GM18858 (cell line): ENCODE data around the gene CA12.
"Not testable (repeated sequence)": the region's sequence is repeated elsewhere in the genome, so short reads cannot be mapped to it uniquely, and the experiment has no call there.

Experiments used
- ATAC-seq: cut with Tn5 transposase; IDR thresholded peaks from one replicate; pipeline ENCODE4 v1.9.1; 2021; ENCODE audit not compliant: unreplicated experiment

CA12 gene

DNA sequence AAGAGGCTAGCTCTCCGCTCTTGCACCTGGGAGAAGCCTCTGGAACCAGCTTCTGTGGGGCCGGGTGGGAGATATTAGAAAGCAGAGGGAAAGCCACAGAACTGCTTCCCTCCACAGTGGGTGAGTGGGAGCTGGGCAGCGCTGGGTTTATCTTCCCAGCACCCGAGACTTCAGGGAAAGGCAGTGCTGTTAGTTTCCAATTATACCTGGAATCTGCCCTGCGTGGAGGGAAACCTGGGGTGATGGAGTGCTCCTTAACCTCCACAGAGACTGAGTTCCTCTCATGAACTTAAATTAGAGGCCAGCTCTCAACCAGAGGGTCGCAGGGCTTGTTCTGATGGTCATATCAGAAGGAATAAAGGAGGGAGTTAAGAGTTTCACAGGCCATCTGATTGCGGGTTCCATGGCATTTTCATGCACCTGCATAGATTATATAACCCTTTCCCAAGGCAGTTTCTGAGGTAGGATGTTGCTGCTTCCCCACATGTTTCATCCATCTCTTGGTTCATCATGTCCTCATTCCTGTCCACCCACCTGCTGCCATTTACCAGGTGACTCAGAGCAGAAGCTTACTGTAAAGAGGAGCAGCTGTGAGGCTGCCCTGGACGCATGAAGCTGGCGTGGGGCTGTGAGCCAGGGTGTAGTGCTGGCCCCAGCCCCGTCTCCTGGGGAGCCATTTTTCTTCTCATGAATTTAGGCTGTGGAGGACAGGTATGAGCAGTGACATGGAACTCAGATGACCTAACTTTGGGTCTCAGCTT, 42.5 kb downstream of the CA12 start:
- ATAC-seq: no peak

DNA sequence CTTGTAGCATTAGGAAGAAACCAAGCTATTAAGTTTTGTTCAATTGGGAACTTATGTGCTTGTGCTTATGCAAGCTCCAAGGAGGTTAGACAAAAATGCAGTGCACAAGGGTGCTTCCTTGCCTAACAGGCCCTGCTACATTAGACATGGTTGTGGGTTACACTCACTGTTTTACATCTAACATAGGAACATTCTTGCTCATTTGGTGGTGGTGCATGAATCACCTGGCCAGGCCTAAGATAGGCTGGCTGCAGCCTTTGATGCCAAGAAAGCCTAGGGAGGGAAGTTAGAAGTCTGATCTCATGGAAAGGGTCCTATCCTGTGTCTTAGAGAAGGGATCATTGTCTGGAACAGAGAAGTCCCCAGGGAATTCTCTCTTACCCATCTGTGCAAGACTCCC, 43.5 kb downstream of the CA12 start:
- ATAC-seq: no peak

DNA sequence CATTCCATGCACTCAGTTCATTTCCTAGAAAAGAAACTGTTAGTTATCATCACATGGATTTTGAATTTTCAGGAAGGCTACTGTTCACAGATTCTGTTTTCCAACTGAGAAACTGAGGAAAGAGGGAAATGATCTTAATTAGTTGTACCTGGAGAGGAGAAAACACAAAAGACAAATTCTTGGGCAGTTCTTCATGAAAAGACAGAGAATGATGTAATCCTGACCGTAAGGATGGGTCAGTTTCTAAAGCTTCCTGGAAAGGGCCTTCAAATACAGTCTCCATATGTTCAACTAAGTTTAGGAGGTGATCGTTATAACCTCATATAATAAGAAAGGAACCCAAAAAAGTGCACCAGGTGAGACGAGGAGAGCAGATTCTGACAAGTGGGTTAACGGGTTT, 44.6 kb downstream of the CA12 start:
- no peak for ATAC-seq

DNA sequence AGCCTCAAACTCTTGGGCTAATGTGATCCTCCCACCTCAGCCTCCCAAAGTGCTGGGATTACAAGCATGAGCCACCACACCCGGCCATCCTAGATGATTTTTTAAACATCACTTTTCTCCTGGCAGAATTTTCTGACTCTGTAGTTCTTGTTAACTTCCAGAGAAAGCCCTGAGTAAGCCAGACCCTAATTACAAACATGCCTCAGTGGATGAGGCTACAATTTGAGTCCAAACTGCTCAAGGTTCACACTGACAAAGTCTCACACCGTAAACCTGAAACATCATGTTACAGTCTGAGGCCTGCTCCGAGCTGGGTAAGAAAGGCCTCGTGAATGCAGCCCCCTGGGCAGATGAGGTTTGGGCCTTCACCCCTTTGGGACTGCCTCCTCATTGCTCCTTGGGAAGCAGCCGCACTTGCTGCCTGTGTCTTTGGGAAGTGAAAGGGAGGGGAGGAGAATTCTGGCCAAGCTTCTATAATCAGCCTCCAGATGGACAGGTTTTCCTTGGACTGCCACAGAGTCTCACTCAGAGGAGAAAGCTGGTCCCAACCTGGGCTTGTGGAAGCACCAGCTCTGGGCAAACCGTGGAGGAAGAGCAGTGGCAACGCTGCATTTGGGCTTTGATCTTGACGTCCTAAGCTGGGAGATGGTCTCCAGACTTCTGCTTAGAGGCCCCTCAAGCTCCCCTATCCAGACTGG, 46.0 kb downstream of the CA12 start:
- ATAC-seq: no peak

DNA sequence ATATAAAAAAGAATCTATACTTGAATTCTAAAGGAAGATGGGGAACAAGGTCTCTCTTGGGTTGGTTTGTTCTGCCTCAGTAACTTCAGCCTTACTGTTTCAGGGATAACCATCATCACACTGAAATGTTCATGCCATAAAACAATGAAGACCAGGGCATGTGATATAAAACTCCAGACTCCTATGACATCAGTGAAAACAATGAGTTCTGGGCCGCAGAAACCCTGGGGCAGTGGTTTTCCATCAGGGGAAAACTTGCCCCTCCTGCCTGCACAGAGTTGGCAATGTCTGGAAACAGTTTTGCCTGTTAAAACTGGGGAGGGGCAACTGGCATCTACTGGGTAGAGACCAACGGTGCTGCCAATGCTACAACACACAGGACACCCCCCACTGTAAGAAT, 46.8 kb downstream of the CA12 start:
- ATAC-seq: no peak

DNA sequence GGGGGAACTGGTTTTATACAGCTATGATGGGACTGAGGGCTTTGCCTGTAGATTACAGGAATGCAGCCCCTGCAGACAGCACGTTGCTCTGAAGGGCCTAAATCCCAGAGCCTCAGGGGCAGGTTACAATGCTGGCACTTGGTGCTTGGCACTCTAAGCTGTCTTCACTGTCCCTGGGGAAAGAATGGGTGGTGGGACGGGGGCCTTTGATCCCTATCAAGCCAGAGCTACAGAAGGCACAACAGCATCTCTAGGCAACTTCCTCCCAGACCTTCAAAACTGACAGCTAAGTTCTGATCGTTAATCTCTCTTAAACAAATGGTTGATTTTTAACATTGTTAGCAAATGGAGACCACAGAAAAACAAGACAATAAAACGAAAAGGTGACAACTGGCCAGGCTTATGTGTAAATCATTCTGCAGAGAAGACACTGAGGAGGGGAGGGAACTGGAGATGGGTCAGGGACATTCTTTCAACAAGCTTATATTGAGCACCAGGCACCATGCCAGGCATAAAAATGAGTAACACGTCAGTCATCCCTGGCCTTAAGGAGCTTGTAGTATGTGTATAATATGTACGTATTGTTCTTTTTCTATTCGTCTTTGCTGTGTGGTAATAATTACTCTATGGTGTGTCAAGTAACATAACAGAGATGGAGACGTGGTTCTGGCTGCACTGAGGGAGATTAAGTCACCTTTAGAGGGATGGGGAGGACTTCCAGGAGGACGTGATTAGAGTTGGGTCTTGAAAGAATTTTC, 49.1 kb downstream of the CA12 start:
- no peak for ATAC-seq

DNA sequence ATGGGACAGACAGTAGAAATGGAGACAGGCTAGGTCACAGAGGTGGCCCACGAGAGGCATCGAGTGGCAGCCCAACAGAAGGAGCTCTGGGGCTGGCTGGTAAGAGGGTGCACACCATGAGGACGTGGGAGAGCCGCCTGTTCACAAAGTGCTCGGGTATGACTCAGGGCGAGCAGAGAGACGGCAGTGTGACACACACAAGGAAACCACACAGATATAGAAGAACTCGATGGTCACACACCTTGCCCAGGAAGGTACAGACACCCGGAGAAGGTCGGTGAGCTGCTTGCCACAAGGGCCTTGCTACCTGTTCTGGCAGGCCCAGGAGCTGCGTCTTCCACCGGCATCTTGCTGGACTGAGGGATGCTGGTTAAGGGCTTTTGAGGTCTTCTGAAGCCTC, 50.2 kb downstream of the CA12 start:
- ATAC-seq: no peak

DNA sequence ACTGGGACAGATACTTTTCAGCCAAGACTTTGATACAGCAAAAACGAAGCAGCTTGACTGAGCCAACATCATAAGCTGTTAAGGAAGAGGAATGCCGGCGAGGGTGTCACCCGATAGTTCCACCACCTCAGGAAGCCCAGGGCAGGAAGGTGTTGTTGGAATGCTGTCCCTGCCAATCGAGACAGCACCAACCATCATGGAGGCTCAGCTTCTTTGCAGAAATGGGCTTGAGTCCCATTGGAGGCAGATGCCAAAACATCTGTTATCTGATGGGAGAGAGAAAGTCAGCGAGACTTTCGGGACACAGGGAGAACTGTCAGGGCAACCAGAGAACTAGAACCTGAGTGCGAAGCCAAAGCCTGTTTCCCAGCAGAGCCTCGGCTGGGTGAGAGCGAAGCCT, 50.7 kb downstream of the CA12 start:
- ATAC-seq: no peak

DNA sequence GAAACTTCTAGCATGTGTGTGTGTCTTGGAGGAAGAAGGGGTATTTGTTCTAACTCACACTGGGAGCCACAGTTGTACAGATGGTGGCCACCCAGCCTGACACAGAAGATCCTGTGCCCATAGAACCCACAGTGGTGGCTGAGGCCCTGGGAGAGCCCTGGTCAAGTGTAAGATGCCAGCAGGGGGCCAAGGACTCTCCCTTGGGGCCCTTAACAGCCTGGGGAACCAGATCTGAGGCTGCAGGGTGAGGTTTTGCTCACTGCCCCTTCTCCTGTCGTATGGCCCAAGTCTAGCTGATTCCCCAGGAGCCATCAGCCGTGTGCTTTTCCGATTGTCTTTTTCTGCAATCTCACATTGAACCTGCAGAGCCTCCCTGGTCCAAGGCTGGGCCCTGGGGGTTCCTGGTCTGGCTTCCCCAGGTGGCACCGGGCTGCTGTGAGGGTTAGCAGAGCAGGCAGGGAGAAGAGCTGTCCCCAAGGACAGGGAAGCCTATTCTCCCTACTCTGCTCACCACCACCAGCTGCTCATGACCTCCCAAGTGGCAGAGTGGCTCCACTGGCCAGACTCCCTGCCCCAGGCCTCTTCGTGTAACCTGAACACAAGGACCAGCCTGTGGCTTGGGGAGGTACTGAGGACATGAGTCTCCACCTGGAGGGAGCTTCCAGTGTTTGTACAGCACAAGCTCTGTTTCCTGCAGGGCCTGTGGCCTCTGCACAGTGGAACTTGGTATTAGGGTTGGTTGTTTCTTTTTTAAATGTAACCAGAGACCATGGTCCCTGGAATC, 51.9 kb downstream of the CA12 start:
- no peak for ATAC-seq

DNA sequence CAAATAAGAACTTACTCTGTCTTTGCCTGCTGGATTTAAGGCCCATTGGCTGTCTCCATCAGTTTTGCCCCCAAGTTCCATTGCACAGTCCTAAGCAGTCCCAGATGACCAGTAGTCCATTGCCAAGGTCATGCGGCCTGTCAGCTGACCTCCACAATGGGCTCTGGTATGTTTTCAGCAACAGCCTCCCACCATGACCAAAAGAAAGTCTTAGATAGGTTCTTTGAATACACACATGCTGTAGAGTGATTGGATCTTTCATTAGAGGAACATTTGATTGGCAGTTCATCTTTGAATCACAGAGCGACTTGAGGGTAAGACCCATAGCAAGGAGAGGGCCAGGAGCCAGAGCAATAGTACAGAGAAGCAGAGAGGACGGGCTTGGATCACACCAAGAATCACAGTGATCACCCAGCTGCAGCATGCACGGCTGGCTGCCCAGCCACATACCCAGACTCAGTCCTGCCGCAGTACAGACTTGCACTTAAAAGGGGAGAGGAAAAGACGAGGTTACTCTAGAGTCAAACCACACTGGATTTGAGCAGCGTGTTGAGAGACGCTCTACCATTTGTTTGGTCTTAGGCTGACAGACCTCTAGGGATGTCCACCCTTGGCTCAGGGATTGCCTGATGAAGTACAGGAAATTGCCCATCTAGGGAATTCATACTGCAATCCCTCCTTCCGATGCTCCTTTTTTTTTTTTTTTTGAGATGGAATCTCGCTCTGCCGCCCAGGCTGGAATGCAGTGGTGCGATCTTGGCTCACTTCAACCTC, 53.8 kb downstream of the CA12 start:
- no peak for ATAC-seq

DNA sequence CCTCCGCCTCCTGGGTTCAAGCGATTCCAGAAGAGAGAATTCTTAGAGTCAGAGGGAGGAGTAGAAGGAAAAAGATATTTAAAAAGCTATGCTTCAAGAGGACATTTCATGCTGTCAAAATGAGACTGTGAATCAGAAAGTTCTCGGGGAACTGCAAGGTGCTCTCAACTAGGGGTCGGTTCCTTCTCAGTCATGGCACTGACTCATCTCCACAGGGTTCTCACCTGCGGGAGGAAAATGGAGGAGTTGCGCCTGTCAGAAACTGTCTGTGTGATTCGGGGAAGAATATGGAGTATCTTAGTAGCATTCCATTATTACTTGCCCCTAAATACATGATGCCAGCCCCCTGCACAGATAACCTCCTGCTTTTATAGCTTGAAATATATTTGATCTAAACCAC, 56.9 kb downstream of the CA12 start:
- ATAC-seq: no peak

DNA sequence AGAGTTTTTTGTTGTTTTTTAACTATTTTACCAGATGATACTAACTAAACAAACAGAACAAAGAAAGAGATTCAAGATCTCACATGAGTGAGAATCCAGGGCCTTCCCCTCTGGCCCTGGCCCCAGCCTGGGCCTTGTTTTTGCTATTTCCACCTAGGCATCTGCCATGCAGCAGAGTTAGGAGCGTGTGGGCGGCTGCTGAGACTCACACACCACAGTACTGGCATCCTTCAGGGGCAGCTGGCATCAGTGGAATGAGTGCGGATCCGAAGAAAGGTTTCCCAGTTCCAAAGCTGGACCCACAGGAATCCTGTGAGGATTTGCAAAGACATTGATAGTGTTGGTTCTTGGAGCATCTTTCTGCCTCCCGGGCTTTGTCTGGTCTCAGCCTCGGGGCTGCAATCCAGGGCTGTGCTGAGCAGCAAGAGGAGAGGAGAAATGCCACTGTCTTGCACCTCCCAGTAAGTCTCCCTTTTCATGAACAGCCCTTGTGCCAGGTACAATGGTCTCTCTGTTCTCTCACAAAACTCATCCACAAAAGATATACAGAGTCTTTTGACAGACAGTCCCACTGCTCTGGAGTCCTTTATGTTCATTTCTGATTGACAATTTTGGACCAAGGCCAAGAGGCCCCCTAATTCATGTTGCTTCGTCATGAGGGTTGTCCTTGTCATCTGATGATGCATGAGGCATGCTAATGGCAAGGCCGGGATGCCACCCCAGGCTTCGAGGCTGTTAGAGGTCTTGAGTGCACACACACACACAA, 57.7 kb downstream of the CA12 start:
- no peak for ATAC-seq

DNA sequence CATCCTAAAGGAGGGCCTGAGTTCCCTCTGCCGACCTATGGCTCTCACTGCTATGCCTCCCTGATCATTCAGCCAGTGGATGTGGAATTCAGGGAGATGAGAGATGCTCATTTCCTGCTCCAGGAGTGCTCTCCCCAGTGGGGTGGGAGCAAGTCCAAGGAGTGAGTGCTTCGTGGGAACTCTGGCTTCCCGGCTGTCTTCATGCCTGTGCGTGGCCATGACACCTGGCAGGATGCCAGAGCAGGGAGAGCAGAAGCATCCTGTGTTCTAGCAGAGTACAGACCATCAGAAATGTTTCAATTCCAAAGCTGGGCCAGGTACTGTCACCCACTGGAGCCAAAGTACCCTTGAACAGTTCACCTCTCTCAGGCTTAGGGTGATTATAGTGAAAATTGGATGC, 59.1 kb downstream of the CA12 start:
- ATAC-seq: no peak

DNA sequence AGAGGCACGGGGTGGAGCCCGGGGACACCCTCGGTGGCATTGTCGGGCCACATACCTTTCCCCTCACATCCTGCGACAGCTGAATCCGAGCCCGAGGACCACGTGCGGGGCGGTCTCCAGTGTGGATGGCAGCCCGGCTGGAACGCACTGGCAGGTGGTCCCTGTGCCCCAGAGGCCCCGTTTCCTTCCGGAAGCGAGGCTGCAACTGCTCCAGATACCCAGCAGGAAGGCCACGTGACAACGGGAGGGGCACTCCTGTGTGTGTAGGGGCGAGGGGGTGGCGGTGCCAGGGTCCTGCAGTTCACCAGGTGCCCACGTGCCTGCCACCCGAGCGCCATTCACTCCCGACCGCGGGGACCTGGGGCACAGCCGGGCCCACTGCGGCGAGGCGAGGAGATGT, 60.2 kb downstream of the CA12 start:
- ATAC-seq: no peak

DNA sequence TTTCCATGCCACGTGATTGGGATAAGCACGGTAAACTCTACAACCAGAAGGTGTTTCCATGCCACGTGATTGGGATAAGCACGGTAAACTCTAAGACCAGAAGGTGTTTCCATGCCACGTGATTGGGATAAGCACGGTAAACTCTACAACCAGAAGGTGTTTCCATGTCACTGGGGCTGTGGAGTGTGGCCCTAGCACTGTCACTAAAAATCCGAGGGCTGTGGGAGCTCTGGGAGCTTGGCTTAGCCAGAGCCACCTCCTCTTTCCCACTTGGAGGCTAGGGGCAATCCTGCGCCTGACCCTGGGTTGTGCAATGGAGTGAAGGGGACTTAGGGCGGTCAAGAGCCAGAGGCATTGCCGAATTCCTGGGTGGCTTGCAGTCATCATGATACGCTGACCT, 60.7 kb downstream of the CA12 start:
- ATAC-seq: not testable (repeated sequence)

DNA sequence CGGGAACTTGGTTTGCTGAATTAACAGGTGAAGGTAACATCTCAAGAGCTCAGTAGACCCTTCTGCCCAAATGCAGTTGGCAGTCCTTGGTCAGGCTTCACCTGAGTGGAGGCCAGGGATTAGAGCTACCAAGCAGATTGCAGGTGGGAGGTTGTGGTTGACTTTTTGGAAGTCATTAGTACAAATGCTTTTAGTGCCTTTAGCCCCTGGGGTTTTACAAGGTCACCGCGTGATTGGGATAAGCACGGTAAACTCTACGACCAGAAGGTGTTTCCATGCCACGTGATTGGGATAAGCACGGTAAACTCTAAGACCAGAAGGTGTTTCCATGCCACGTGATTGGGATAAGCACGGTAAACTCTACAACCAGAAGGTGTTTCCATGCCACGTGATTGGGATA, 61.2 kb downstream of the CA12 start:
- not testable (repeated sequence) for ATAC-seq

DNA sequence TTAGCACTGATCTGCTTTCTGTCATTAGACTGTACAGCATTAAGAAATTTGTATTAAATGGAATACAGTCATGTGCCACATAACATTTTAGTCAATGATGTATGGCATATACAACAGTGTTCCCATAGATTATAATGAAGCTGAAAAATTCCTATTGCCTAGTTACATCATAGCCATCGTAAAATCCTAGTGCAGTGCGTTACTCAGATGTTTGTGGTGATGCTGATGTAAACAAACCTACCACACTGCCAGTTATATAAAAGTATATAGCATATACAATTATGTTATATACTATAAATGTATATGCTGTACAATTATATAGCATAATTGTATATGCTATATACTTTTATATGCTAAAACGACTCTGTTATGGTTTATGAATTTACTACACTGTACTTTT, 62.6 kb downstream of the CA12 start:
- no peak for ATAC-seq

DNA sequence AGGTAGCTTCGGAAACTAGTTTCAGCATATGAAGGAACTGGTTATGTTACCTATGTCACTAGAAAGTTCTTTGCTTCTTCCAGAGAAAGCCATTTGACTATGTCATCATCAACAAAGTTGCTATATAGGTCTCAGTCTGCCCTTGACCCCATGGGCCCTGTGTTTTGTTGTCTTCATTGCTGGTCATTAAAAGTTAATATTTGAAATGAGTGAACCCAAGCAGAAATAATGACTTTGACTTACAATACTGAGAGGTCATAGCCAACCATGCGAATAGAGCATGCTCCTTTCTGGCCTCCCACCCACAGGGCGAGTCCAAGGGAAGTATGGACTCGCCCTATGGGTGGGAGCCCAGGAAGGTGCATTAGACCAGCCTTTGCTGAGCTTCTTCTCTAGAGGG, 63.3 kb downstream of the CA12 start:
- ATAC-seq: no peak

DNA sequence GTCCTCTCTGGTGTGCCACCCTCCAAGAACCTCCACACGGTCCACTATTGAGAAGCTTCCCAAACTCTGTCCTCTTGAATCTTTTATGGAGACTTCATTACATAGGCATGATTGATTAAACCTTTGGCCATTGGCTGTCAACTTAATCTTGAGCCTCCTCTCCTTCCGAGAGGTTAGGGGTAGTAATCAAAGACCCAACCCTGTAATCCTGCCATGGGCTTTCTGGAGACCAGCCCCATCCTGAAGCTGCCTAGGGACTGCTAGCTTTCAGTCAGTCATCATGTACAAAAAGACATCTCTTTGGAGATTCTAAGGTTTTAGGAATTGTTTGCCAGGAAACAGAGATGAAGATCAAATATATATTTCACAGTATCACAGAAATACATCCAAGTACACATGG, 67.2 kb downstream of the CA12 start:
- ATAC-seq: no peak

DNA sequence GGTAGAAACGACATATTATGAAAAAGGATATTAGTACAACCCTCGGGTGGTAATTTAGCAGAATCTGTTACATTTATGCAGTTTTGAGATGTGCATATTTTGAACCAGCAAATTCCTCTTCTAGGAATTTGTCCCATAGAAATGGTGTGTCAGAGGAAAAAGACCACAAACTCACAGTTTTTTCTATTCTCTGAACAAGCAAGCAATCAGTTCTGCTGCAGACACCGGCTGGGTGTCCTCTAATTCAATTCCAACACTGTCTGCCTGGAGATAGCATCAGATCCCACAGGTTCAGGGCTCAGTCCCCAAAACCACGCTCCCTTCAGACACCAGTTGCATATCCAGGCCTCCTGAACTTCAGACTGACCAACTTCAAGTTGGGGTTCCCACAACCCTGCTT, 67.8 kb downstream of the CA12 start:
- ATAC-seq: no peak
